Natural killer cell (primary cell): ENCODE measurements around the gene OR10H3. TPM values are rescaled to one million over a fixed set of nuclear protein-coding genes. Genes with fewer than 3 reads are reported as not detected.

Source experiments
- ATAC-seq, 3 donors: fragments of 150-1000 bp in 2 of 3; fragments of 200-7000 bp in 1 of 3; cut with Tn5 transposase; 1 replicate in 1 of 3; 2 replicates in 2 of 3; pipeline ENCODE4 v1.10.0; 2021; ENCODE audit warnings: mild to moderate bottlenecking in 2 of 3, moderate library complexity in 2 of 3
- DNase-seq, 2 donors: peaks; one replicate each; pipeline versions ENCODE4 v3.0.0 to v3.0.0-alpha.2; 2013 to 2021; ENCODE audit warnings: mixed read lengths in 1 of 2
- H3K27ac ChIP-seq: one replicate; pipeline ENCODE4 v1.5.1; 2013; ENCODE audit warnings: mild to moderate bottlenecking, low read length
- H3K27me3 ChIP-seq: one replicate; pipeline ENCODE4 v1.6.1; 2013; ENCODE audit warnings: low read length; ENCODE audit not compliant: control insufficient read depth, insufficient read depth
- H3K36me3 ChIP-seq: one replicate; pipeline ENCODE4 v1.6.1; 2013; ENCODE audit warnings: low read length; ENCODE audit not compliant: control insufficient read depth, insufficient read depth
- H3K4me1 ChIP-seq: one replicate; pipeline ENCODE4 v1.6.1; 2013; ENCODE audit warnings: low read length; ENCODE audit not compliant: control insufficient read depth, insufficient read depth
- H3K4me3 ChIP-seq: one replicate; pipeline ENCODE4 v1.5.1; 2013; ENCODE audit warnings: low read length
- H3K9me3 ChIP-seq: one replicate; pipeline ENCODE4 v1.6.1; 2013; ENCODE audit warnings: low read length; ENCODE audit not compliant: control insufficient read depth, insufficient read depth
- H3K27ac Mint-ChIP-seq, 2 donors: one replicate each; pipeline ENCODE4 v1.8.0; 2022; ENCODE audit warnings: mild to moderate bottlenecking in 2 of 2, mixed read lengths in 2 of 2, moderate library complexity in 1 of 2
- H3K27me3 Mint-ChIP-seq, 2 donors: one replicate each; pipeline ENCODE4 v1.8.0; 2022; ENCODE audit warnings: low read depth in 2 of 2, mixed read lengths in 2 of 2
- H3K36me3 Mint-ChIP-seq: one replicate; pipeline ENCODE4 v1.8.0; 2022; ENCODE audit warnings: mixed read lengths
- H3K4me1 Mint-ChIP-seq, 2 donors: one replicate each; pipeline ENCODE4 v1.8.0; 2022; ENCODE audit warnings: mixed read lengths in 2 of 2
- H3K4me3 Mint-ChIP-seq: one replicate; pipeline ENCODE4 v1.8.0; 2022; ENCODE audit warnings: mild to moderate bottlenecking, moderate library complexity, mixed read lengths
- H3K9me3 Mint-ChIP-seq, 2 donors: one replicate each; pipeline ENCODE4 v1.8.0; 2022; ENCODE audit warnings: mixed read lengths in 2 of 2
- WGBS: methylation state at CpG from one replicate; pipeline ENCODE4 v1.1.7; 2013; ENCODE audit warnings: missing lambda C conversion rate; ENCODE audit not compliant: insufficient coverage; 5-methylcytosine and 5-hydroxymethylcytosine counted together
- intact Hi-C: fragments of 100-400 bp; cut with micrococcal nuclease; formaldehyde crosslinking; loops from one replicate; pipeline ENCODE4 v1.14.2; 2022
- total RNA-seq, 4 donors: library from RNA; stranded (reverse); fragments of 120-200 nt in 1 of 4; gene quantifications; one replicate each; pipeline versions ENCODE4 v1.2.3 to v1.2.4, GENCODE V29; 2013 to 2022
- TF ChIP-seq, protein P1 (sequence below): fragments of 200-600 bp; IDR thresholded peaks from one replicate; pipeline ENCODE4 v1.8.0; 2022; ENCODE audit warnings: antibody characterized with exemption

The OR10H3 gene
- total RNA-seq, 3 donors from 2014 or later (not counting 1 experiment from before 2014, with no cell fraction given): not detected

- Mint-ChIP-seq H3K9me3 (no peaks in the 10 kb centered on the region), H3K4me1 (no peaks in the 10 kb centered on the region), H3K27me3 (peaks cover 32 to 35% of the 10 kb centered on the region in 2 donors), H3K4me3 (no peak overlapping the region), H3K27ac (no peak overlapping the region), H3K36me3 (no peaks in the 10 kb centered on the region)
- no peaks in the 10 kb centered on the region for H3K9me3 ChIP-seq
- 64% methylated on average over 2 of the region's 2 CpGs for WGBS
- ATAC-seq (no peak), DNase-seq (no peak)
- no peak overlapping the region for H3K27ac ChIP-seq
- H3K36me3 ChIP-seq: no peaks in the 10 kb centered on the region
- TF ChIP-seq, protein P1, sequence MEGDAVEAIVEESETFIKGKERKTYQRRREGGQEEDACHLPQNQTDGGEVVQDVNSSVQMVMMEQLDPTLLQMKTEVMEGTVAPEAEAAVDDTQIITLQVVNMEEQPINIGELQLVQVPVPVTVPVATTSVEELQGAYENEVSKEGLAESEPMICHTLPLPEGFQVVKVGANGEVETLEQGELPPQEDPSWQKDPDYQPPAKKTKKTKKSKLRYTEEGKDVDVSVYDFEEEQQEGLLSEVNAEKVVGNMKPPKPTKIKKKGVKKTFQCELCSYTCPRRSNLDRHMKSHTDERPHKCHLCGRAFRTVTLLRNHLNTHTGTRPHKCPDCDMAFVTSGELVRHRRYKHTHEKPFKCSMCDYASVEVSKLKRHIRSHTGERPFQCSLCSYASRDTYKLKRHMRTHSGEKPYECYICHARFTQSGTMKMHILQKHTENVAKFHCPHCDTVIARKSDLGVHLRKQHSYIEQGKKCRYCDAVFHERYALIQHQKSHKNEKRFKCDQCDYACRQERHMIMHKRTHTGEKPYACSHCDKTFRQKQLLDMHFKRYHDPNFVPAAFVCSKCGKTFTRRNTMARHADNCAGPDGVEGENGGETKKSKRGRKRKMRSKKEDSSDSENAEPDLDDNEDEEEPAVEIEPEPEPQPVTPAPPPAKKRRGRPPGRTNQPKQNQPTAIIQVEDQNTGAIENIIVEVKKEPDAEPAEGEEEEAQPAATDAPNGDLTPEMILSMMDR: no peak
- intact Hi-C loops: no loop called here
- peaks cover 3% of the 10 kb centered on the region for H3K27me3 ChIP-seq
- H3K4me3 ChIP-seq: no peak overlapping the region
- H3K4me1 ChIP-seq: no peaks in the 10 kb centered on the region
Measured at GRCh38 chr19:15775249-15775648, 37.5 kb downstream of the OR10H3 start.

DNA sequence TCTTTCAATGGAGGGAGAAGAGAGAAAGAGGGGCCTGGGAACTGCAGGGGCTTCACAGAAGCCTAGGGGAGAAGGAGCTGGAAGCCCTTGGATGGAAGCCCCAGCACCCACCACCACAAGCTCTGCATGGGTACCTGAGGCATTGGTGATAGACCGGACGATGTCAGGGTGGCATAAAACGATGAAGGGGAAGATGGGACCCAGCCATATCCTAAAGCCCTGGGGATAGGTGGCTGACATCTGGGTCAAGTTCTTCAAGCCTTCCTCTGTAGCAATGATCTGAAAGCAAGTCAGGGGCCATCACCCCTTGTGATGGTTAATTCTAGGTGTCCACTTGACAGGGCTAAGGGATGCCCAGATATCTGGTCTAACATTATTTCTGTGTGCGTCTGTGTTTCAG is 38.5 kb downstream of the OR10H3 start:
- Histone ChIP-seq H3K9me3 (no peaks in the 10 kb centered on the region), H3K4me1 (no peaks in the 10 kb centered on the region), H3K36me3 (no peaks in the 10 kb centered on the region), H3K4me3 (no peak overlapping the region), H3K27ac (no peak overlapping the region), H3K27me3 (peaks cover 3% of the 10 kb centered on the region)
- ATAC-seq (no peak), DNase-seq (no peak)
- TF ChIP-seq, protein P1: no peak
- Mint-ChIP-seq H3K4me3 (no peak overlapping the region), H3K27me3 (peaks cover 23 to 29% of the 10 kb centered on the region in 2 donors), H3K27ac (no peak overlapping the region), H3K9me3 (no peaks in the 10 kb centered on the region), H3K36me3 (no peaks in the 10 kb centered on the region), H3K4me1 (no peaks in the 10 kb centered on the region)
- intact Hi-C loops: no loop called here
- 78% methylated on average over 4 of the region's 4 CpGs for WGBS

DNA sequence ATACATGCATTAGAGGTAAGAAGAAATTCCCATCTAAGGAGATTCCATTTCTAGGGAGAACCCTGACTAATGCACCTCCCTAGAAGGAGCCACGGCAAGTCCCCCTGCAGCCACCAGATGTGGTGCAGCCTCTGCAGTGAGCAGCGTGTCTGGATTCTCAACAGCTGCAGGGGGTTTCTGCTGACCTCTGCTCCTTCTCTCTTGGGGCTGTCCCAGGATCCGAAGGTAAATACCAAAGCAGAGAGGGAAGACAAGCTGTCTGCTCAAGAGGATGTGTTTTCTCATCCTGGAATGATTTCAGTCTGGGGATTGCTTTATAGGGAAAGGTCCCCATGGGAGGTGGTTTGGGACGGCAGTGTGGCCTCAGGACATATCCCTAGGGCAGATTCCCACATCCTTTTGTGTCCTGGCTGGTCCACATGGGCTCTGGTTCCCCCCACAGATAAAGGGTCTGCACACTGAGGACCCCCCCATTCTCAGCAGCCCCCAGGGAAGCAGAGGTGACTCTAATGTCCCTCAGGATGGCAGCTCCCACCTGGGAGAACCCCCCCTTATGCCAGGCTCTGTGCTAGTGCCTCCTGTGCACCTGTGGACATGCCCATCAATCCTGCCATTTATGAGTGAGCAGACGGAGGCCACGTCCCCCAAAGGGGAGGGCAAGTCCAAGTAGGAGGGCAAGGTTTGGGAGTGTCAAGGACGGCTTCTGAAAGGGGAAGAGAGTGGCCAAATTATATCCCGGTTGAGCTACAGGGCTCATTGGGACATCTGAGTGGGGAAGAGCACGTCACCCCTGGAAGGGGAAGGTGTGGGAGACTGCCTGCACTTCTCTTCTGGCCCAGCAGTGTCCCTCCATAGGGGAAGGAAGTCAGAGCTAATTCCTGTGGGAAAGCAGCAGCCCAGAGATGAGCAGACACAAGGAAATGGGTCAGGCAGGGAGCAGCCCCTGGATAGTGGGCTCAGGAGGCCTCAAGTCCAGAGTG is 39.5 kb downstream of the OR10H3 start:
- Histone ChIP-seq H3K27ac (no peak overlapping the region), H3K9me3 (no peaks in the 10 kb centered on the region), H3K4me3 (no peak overlapping the region), H3K27me3 (peaks cover 3% of the 10 kb centered on the region), H3K36me3 (no peaks in the 10 kb centered on the region), H3K4me1 (no peaks in the 10 kb centered on the region)
- Mint-ChIP-seq H3K4me1 (no peaks in the 10 kb centered on the region), H3K4me3 (no peak overlapping the region), H3K27ac (no peak overlapping the region), H3K9me3 (no peaks in the 10 kb centered on the region), H3K36me3 (no peaks in the 10 kb centered on the region), H3K27me3 (peaks cover 13 to 23% of the 10 kb centered on the region in 2 donors)
- WGBS: 60% methylated on average over 9 of the region's 9 CpGs
- no peak for ATAC-seq
- TF ChIP-seq, protein P1: no peak
- intact Hi-C loops: no loop called here
- no peak for DNase-seq
